BJ (cell line): ENCODE results near the gene FIP1L1. TPM values are rescaled to one million over a fixed set of nuclear protein-coding genes. Genes with fewer than 3 reads are reported as not detected.
"Not testable (repeated sequence)": the region's sequence is repeated elsewhere in the genome, so short reads cannot be mapped to it uniquely, and the experiment has no call there.

Source experiments
- CTCF ChIA-PET: fragments of 350-600 bp; formaldehyde crosslinking; extraction: SDS; loops from one replicate; lab custom pipeline; 2021; ENCODE audit warnings: antibody characterized with exemption, inconsistent platforms; lab: Yijun Ruan, JAX
- POLR2A ChIA-PET: fragments of 300-600 bp; sonication (Branson Sonifier 250); formaldehyde crosslinking; extraction: SDS; loops from one replicate; lab custom pipeline; 2021; ENCODE audit warnings: antibody characterized with exemption; lab: Charles Lee
- DNase-seq: peaks from one replicate; pipeline ENCODE4 v3.0.0-alpha.2; 2011; ENCODE audit warnings: low read depth
- H3K27me3 ChIP-seq: 2 replicates; pipeline ENCODE4 v1.6.0; 2011; ENCODE audit warnings: low read length; ENCODE audit not compliant: control insufficient read depth, insufficient read depth
- H3K36me3 ChIP-seq: 2 replicates; pipeline ENCODE4 v1.5.1; 2011; ENCODE audit warnings: low read length; ENCODE audit not compliant: control insufficient read depth, insufficient read depth
- H3K4me3 ChIP-seq: 2 replicates; pipeline ENCODE4 v1.5.1; 2011; ENCODE audit warnings: low read depth, mild to moderate bottlenecking, control low read depth, low read length
- polyA minus RNA-seq: library from RNA; depleted of rRNA, polyadenylated mRNA; stranded (reverse); fragments of >200 nt; gene quantifications from 2 replicates; pipeline ENCODE4 v1.2.3, GENCODE V29; 2011; rRNA and poly(A)+ RNA removed
- polyA plus RNA-seq: library from polyadenylated mRNA; depleted of rRNA; stranded (reverse); fragments of >200 nt; gene quantifications from 2 replicates; pipeline ENCODE4 v1.2.3, GENCODE V29; 2011; rRNA removed
- TF ChIP-seq, protein P1 (sequence below): IDR thresholded peaks from 2 replicates; pipeline ENCODE4 v1.5.1; 2011; ENCODE audit warnings: low read depth, mild to moderate bottlenecking, control low read depth, inconsistent platforms, low read length, moderate library complexity; ENCODE audit not compliant: insufficient read depth

The FIP1L1 gene, protein sequence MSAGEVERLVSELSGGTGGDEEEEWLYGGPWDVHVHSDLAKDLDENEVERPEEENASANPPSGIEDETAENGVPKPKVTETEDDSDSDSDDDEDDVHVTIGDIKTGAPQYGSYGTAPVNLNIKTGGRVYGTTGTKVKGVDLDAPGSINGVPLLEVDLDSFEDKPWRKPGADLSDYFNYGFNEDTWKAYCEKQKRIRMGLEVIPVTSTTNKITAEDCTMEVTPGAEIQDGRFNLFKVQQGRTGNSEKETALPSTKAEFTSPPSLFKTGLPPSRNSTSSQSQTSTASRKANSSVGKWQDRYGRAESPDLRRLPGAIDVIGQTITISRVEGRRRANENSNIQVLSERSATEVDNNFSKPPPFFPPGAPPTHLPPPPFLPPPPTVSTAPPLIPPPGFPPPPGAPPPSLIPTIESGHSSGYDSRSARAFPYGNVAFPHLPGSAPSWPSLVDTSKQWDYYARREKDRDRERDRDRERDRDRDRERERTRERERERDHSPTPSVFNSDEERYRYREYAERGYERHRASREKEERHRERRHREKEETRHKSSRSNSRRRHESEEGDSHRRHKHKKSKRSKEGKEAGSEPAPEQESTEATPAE
- polyA plus RNA-seq (14.2 and 22.6 TPM in 2 replicates), polyA minus RNA-seq (26.5 and 31.9 TPM in 2 replicates)

DNA sequence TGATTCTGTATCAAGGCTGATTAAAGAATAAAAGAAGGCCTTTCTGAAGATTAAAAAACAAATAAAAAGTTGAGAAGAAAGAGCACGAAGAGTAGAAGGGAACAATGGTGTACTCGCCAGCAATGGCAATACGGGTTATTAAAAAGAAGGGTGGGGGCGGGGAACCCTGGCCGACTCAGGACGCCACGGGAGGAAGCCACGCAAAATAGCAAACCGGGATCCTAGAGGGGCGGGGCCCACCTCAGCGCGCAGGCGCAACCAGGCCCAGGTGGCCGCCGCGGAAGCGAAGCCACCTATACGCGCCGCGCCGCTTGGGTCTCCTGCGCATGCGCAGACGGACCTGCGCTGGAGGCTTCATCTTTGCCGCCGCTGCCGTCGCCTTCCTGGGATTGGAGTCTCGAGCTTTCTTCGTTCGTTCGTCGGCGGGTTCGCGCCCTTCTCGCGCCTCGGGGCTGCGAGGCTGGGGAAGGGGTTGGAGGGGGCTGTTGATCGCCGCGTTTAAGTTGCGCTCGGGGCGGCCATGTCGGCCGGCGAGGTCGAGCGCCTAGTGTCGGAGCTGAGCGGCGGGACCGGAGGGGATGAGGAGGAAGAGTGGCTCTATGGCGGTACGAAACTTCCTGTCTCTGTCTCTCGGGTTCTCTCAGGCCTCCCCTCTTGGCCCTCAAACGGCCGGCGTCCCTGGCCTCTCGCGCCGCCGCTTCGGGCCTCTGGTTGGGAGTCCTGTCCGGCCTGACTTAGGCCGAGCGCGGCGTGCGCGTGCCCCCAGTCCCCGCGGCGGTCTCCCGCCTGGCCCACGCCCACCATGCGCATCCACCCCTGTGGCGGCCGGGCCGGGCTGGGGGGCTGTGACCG, at the start of gene FIP1L1:
Gene FIP1L1, plus strand, starts transcription at position 323 of the 852 bp plus-strand sequence. Its CDS starts 198 bp downstream, at position 521.
- POLR2A ChIA-PET = no interaction called here

DNA sequence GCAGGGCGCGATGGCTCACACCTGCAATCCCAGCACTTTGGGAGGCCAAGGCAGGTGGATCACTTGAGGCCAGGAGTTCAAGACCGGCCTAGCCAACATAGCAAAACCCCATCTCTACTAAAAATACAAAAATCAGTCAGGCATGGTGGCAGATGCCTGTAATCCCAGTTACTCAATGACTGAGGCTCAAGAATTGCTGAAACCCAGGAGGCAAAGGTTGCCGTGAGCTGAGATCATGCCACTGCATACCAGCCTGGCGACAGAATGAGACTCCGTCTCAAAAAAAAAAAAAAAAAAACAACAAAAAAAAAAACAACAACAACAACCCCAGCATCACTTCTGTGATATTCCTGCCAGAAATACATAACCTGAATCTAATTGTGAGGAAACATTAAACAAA, 42.5 kb upstream of the FIP1L1 start:
- H3K27me3 ChIP-seq, H3K36me3 ChIP-seq, H3K4me3 ChIP-seq, DNase-seq, POLR2A ChIA-PET, CTCF ChIA-PET: not testable (repeated sequence)

More for the DNA sequence above, at the start of gene FIP1L1:
- CTCF ChIA-PET = interaction anchor here (0.7 kb wide), 1 partner anchor 310 kb away, joined by 3 read pairs; no protein-coding TSS in a partner anchor
- peak; percentile 50 for DNase-seq
- Histone ChIP-seq H3K4me3 (peak within 1 kb of the TSS; percentile 98), H3K36me3 (peaks cover 1% of the 10 kb centered on the region; the same call in 1 of the 2 replicates), H3K27me3 (no peaks in the 10 kb centered on the region)
- TF ChIP-seq, protein P1, sequence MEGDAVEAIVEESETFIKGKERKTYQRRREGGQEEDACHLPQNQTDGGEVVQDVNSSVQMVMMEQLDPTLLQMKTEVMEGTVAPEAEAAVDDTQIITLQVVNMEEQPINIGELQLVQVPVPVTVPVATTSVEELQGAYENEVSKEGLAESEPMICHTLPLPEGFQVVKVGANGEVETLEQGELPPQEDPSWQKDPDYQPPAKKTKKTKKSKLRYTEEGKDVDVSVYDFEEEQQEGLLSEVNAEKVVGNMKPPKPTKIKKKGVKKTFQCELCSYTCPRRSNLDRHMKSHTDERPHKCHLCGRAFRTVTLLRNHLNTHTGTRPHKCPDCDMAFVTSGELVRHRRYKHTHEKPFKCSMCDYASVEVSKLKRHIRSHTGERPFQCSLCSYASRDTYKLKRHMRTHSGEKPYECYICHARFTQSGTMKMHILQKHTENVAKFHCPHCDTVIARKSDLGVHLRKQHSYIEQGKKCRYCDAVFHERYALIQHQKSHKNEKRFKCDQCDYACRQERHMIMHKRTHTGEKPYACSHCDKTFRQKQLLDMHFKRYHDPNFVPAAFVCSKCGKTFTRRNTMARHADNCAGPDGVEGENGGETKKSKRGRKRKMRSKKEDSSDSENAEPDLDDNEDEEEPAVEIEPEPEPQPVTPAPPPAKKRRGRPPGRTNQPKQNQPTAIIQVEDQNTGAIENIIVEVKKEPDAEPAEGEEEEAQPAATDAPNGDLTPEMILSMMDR = no peak

DNA sequence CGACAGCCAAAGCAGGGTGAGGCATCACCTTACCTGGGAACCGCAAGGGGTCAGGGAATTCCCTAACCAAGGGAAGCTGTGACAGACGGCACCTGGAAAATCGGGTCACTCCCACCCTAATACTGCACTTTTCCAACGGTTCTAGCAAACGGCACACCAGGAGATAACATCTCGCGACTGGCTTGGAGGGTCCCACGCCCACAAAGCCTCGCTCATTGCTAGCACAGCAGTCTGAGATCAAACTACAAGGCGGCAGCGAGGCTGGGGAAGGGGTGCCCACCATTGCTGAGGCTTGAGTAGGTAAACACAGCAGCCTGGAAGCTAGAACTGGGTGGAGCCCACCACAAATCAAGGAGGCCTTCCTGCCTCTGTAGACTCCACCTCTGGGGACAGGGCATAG, 37.3 kb upstream of the FIP1L1 start:
- CTCF ChIA-PET = interaction anchor here (1.4 kb wide), 1 partner anchor 892 kb away, joined by 4 read pairs; no protein-coding TSS in a partner anchor
- H3K36me3 ChIP-seq, POLR2A ChIA-PET, DNase-seq, H3K4me3 ChIP-seq, H3K27me3 ChIP-seq: not testable (repeated sequence)

DNA sequence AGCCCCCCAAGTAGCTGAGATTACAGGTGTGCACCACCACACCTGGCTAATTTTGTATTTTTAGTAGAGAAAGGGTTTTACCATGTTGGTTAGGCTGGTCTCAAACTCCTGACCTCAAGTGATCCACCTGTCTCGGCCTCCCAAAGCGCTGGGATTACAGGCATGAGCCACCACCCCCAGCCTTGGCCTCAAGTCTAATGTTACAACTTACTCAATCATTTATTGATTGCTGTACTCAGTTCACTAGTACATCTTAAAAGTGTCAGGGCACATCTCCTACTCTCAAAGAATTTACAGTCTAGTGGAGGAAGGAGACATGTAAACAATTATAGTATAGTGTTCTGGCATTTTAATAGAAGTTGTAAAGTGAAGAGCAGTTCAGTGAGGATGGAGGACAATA, 31.0 kb upstream of the FIP1L1 start:
- H3K27me3 ChIP-seq, DNase-seq, POLR2A ChIA-PET, H3K36me3 ChIP-seq, H3K4me3 ChIP-seq: not testable (repeated sequence)
- CTCF ChIA-PET = interaction anchor here (1.8 kb wide), 1 partner anchor 10 kb away, joined by 5 read pairs; no protein-coding TSS in a partner anchor

DNA sequence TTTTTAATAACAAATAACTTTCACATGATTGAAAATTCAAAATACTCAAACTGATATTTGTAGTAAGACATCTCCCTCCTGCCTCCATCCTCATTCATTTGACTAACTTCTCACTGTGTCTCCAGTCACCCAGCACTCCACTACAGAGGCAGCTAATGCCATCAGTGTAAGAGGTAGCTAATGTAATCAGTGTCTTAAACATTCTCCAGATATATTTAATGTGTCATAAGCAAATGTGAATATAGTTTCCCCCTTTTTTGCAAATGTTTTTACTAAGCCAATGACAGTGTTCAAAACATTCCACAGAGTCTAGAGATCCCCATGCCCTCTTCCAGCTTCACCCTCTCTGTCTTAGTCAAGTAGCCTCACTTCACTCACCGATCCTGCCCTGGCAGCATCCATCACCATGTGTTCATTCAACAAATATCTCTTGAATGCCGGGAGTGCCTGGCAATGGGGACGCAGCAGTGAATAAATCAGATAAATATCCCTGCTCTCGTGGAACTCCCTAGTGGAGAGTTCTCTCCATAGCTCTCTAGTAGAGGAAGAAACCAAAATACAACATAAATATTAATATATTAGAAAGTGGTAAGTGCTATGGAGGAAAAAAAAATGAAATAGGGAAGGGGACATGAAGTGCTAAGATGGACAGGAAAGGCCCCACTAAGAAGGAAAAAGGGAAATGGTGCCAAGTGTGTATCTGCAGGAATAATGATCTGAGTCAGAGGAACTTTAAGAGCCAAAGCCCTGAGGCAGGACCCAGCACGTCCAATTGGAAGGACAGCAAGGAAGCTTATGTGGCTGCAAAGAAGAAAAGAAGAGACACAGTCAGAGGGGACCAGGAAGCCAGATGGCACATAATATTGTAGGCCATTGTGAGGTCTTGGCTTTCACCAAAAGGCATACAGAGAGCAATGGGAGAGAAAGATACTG, 30.3 kb upstream of the FIP1L1 start:
- peak; percentile 34 for DNase-seq
- TF ChIP-seq, protein P1 = peak; percentile 9; the same call in 1 of the 2 replicates
- ChIA-PET CTCF (interaction anchor here (0.7 to 1.8 kb wide), 3 partner anchors 8 to 13 kb away, joined by 3 to 5 read pairs (median 3); no protein-coding TSS in a partner anchor), POLR2A (no interaction called here)
- no peak overlapping the region for H3K4me3 ChIP-seq
- H3K27me3 ChIP-seq = no peaks in the 10 kb centered on the region
- H3K36me3 ChIP-seq = no peaks in the 10 kb centered on the region
